Measurements from ENCODE around the gene PANX1.

The PANX1 gene

DNA sequence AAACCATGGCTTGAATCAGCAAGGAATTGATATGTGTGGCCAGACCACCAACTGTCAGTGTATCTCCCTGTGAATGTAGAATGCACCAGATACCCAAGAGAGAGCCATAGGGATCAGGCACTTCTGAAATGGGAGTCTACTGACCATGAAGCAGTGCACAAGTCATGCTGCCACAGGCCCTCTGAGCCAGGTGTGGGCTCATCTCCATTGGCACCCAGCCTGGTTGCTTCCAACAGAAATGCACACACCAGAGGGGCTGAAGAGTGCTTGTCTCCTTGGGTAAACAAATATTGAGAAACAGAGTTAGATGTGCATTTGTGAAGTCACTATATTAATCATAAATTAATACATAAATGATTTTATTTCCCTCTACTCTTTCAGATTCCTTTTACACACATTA is 28.4 kb upstream of the PANX1 start:
- Histone ChIP-seq H3K27ac (ENCODE audit: low read depth, low read length) (no peak overlapping the region), H2AFZ (ENCODE audit: low read depth, low read length, severe bottlenecking) (no peak overlapping the region), H3K27me3 (ENCODE audit: low read length) (no peaks in the 10 kb centered on the region), H3K4me3 (ENCODE audit: insufficient read depth, low read length, poor library complexity, severe bottlenecking) (no peak overlapping the region), H3K9me3 (ENCODE audit: insufficient read depth, low read length) (no peaks in the 10 kb centered on the region), H3F3A (ENCODE audit: insufficient read depth) (no peaks in the 10 kb centered on the region), H3K36me3 (ENCODE audit: low read length) (no peaks in the 10 kb centered on the region), H3K4me2 (ENCODE audit: low read depth, low read length, poor library complexity, severe bottlenecking) (no peak overlapping the region), H3K9ac (ENCODE audit: low read length) (no peak overlapping the region), H3K9me2 (replicated peaks; ENCODE audit: insufficient read depth, low read length) (no peaks in the 10 kb centered on the region), H4K20me1 (ENCODE audit: low read depth, low read length) (no peaks in the 10 kb centered on the region), H3K79me2 (ENCODE audit: insufficient read depth, low read length) (no peaks in the 10 kb centered on the region)
- TF ChIP-seq, protein P1, sequence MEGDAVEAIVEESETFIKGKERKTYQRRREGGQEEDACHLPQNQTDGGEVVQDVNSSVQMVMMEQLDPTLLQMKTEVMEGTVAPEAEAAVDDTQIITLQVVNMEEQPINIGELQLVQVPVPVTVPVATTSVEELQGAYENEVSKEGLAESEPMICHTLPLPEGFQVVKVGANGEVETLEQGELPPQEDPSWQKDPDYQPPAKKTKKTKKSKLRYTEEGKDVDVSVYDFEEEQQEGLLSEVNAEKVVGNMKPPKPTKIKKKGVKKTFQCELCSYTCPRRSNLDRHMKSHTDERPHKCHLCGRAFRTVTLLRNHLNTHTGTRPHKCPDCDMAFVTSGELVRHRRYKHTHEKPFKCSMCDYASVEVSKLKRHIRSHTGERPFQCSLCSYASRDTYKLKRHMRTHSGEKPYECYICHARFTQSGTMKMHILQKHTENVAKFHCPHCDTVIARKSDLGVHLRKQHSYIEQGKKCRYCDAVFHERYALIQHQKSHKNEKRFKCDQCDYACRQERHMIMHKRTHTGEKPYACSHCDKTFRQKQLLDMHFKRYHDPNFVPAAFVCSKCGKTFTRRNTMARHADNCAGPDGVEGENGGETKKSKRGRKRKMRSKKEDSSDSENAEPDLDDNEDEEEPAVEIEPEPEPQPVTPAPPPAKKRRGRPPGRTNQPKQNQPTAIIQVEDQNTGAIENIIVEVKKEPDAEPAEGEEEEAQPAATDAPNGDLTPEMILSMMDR (IDR thresholded peaks at IDR 0.05; ENCODE audit: insufficient read depth, low read length, poor library complexity, severe bottlenecking): no peak
- TF ChIP-seq EZH2phosphoT487 (conservative IDR thresholded peaks at IDR 0.05; ENCODE audit: low read length): no peak

DNA sequence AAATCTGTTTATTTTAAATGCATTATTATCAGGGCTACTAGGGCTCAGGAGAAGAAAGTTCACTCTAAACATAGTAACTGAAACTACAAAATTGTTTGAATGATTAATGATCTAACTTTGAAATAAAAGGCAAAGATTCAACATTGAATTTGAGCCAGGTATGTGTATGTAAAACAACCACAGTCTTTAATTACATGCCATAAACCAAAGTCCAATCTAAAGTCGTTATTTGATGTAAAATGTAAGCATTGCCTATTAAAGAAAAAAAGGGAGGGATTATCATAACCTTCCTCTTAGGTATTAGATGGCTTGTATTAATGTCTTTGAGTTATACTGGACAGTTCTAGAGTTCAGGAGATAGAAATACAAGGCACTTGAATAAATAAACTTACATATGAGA is 25.2 kb upstream of the PANX1 start:
- H3K27ac ChIP-seq (ENCODE audit: low read depth, low read length): no peak overlapping the region
- H3K9ac ChIP-seq (ENCODE audit: low read length): no peak overlapping the region
- no peaks in the 10 kb centered on the region for H3K79me2 ChIP-seq (ENCODE audit: insufficient read depth, low read length)
- TF ChIP-seq EZH2phosphoT487 (conservative IDR thresholded peaks at IDR 0.05; ENCODE audit: low read length): no peak
- TF ChIP-seq, protein P1 (IDR thresholded peaks at IDR 0.05; ENCODE audit: insufficient read depth, low read length, poor library complexity, severe bottlenecking): no peak
- H3K36me3 ChIP-seq (ENCODE audit: low read length): no peaks in the 10 kb centered on the region
- no peaks in the 10 kb centered on the region for H3F3A ChIP-seq (ENCODE audit: insufficient read depth)
- no peak overlapping the region for H2AFZ ChIP-seq (ENCODE audit: low read depth, low read length, severe bottlenecking)
- no peak overlapping the region for H3K4me3 ChIP-seq (ENCODE audit: insufficient read depth, low read length, poor library complexity, severe bottlenecking)
- H3K9me3 ChIP-seq (ENCODE audit: insufficient read depth, low read length): no peaks in the 10 kb centered on the region
- no peak overlapping the region for H3K4me2 ChIP-seq (ENCODE audit: low read depth, low read length, poor library complexity, severe bottlenecking)
- no peaks in the 10 kb centered on the region for H4K20me1 ChIP-seq (ENCODE audit: low read depth, low read length)
- no peaks in the 10 kb centered on the region for H3K9me2 ChIP-seq (replicated peaks; ENCODE audit: insufficient read depth, low read length)
- no peaks in the 10 kb centered on the region for H3K27me3 ChIP-seq (ENCODE audit: low read length)

DNA sequence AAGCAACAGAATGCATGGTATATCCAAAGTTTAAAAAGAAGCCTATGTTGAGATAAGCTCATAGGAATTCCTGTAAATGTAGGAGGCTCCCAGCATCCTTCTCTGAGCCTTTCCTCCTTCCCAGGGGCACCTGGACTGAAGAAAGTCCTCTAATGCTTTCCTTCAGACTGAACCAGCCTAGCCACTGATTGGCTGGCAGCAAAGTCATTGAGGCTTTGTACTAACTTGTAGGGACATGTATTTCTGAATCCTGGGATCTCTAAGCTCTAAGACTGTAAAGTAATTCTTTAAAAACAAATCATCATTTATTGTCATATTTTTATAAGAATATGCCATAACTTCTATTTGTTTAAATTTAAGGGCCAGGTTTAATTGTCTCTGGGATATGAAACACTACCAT is 23.9 kb upstream of the PANX1 start:
- Histone ChIP-seq H3K36me3 (ENCODE audit: low read length) (no peaks in the 10 kb centered on the region), H3K9me3 (ENCODE audit: insufficient read depth, low read length) (no peaks in the 10 kb centered on the region)

More for the DNA sequence above, 23.9 kb upstream of the PANX1 start:
- no peaks in the 10 kb centered on the region for H3K79me2 ChIP-seq (ENCODE audit: insufficient read depth, low read length)
- H3K4me2 ChIP-seq (ENCODE audit: low read depth, low read length, poor library complexity, severe bottlenecking): no peak overlapping the region
- H3K9ac ChIP-seq (ENCODE audit: low read length): no peak overlapping the region
- no peak for TF ChIP-seq EZH2phosphoT487 (conservative IDR thresholded peaks at IDR 0.05; ENCODE audit: low read length)
- TF ChIP-seq, protein P1 (IDR thresholded peaks at IDR 0.05; ENCODE audit: insufficient read depth, low read length, poor library complexity, severe bottlenecking): no peak
- no peak overlapping the region for H2AFZ ChIP-seq (ENCODE audit: low read depth, low read length, severe bottlenecking)
- no peaks in the 10 kb centered on the region for H3K27me3 ChIP-seq (ENCODE audit: low read length)
- H3K27ac ChIP-seq (ENCODE audit: low read depth, low read length): no peak overlapping the region
- H3K9me2 ChIP-seq (replicated peaks; ENCODE audit: insufficient read depth, low read length): no peaks in the 10 kb centered on the region
- no peaks in the 10 kb centered on the region for H3F3A ChIP-seq (ENCODE audit: insufficient read depth)
- no peak overlapping the region for H3K4me3 ChIP-seq (ENCODE audit: insufficient read depth, low read length, poor library complexity, severe bottlenecking)
- no peaks in the 10 kb centered on the region for H4K20me1 ChIP-seq (ENCODE audit: low read depth, low read length)

Data from SU-DHL-6 (cell line).